GM21447 (cell line): ENCODE measurements around the gene RBCK1.
"Not testable (repeated sequence)": the region's sequence is repeated elsewhere in the genome, so short reads cannot be mapped to it uniquely, and the experiment has no call there.

Experiments used
- ATAC-seq: cut with Tn5 transposase; IDR thresholded peaks from one replicate; pipeline ENCODE4 v1.9.1; 2021; ENCODE audit not compliant: unreplicated experiment

RBCK1 gene

GRCh38 chr20:407953-408842 is at the start of gene RBCK1:
Gene RBCK1 (plus strand): TSS chr20:408299. CDS start chr20:408758, 459 bp downstream.
- peak; percentile 68 for ATAC-seq

- ATAC-seq = no peak
These were observed 49.1 kb upstream of the RBCK1 start for GRCh38 chr20:358891-359555.

- ATAC-seq = peak; percentile 58
These were observed 46.5 kb upstream of the RBCK1 start for GRCh38 chr20:361561-361960.

GRCh38 chr20:362271-363254 is 45.5 kb upstream of the RBCK1 start:
- ATAC-seq = peak; percentile 56

- ATAC-seq = no peak
These were observed 44.6 kb upstream of the RBCK1 start for GRCh38 chr20:363319-364078.

GRCh38 chr20:364905-365794 is 42.9 kb upstream of the RBCK1 start:
- ATAC-seq = no peak

GRCh38 chr20:366041-366718 is 41.9 kb upstream of the RBCK1 start:
- no peak for ATAC-seq

- ATAC-seq = no peak
These were observed 41.2 kb upstream of the RBCK1 start for GRCh38 chr20:366719-367485.

- no peak for ATAC-seq
These were observed 40.6 kb upstream of the RBCK1 start for GRCh38 chr20:367486-367887.

GRCh38 chr20:368915-369314 is 39.2 kb upstream of the RBCK1 start:
- no peak for ATAC-seq

GRCh38 chr20:370151-370600 is 37.9 kb upstream of the RBCK1 start:
- ATAC-seq = no peak

- no peak for ATAC-seq
These were observed 36.9 kb upstream of the RBCK1 start for GRCh38 chr20:370977-371754.

GRCh38 chr20:371755-372542 is 36.1 kb upstream of the RBCK1 start:
- no peak for ATAC-seq

- ATAC-seq = not testable (repeated sequence)
These were observed 35.5 kb upstream of the RBCK1 start for GRCh38 chr20:372543-373082.

- no peak for ATAC-seq
These were observed 34.8 kb upstream of the RBCK1 start for GRCh38 chr20:373171-373890.
